Measurements from ENCODE around the gene MAGT1.

GRCh38 chrX:77900688-77901087 is 5.5 kb upstream of the MAGT1 start:
- TF ChIP-seq POLR2AphosphoS5 (IDR thresholded peaks at IDR 0.05) (no peak), POLR2A (IDR thresholded peaks at IDR 0.05; ENCODE audit: low read depth) (no peak)

All from esophagus muscularis mucosa (tissue), 2 donors.